Measurements from ENCODE around the gene MAD1L1.

- TF ChIP-seq EZH2 (IDR thresholded peaks at IDR 0.05) (no peak), POLR2AphosphoS5 (IDR thresholded peaks at IDR 0.05; ENCODE audit: borderline replicate concordance, low read depth, low read length) (no peak), FOXP2 (optimal IDR thresholded peaks at IDR 0.05; ENCODE audit: control extremely low read depth, extremely low read length, insufficient read depth) (no peak)
Observed at GRCh38 chr7:1848911-1849311, 383.8 kb downstream of the MAD1L1 start.
